Left renal cortex interstitium (tissue), 4 donors: Measurements from ENCODE around the gene RPL22. TPM values are rescaled to one million over a fixed set of nuclear protein-coding genes. Genes with fewer than 3 reads are reported as not detected.
"Not testable (repeated sequence)": the region's sequence is repeated elsewhere in the genome, so short reads cannot be mapped to it uniquely, and the experiment has no call there.

Experiments
- DNase-seq, 4 donors: peaks; one replicate each; pipeline ENCODE4 v3.0.0-alpha.2; 2013; ENCODE audit warnings: low read depth in 4 of 4, low spot score in 2 of 4, missing footprints in 1 of 4
- polyA plus RNA-seq, 4 donors: library from polyadenylated mRNA; unstranded; fragments of 120-200 nt; gene quantifications; one replicate each; pipeline ENCODE4 v1.2.1, GENCODE V29; 2013; ENCODE audit not compliant: insufficient read length in 4 of 4

RPL22 gene
- polyA plus RNA-seq, 4 donors: 502 to 677 (median 612) TPM

DNA sequence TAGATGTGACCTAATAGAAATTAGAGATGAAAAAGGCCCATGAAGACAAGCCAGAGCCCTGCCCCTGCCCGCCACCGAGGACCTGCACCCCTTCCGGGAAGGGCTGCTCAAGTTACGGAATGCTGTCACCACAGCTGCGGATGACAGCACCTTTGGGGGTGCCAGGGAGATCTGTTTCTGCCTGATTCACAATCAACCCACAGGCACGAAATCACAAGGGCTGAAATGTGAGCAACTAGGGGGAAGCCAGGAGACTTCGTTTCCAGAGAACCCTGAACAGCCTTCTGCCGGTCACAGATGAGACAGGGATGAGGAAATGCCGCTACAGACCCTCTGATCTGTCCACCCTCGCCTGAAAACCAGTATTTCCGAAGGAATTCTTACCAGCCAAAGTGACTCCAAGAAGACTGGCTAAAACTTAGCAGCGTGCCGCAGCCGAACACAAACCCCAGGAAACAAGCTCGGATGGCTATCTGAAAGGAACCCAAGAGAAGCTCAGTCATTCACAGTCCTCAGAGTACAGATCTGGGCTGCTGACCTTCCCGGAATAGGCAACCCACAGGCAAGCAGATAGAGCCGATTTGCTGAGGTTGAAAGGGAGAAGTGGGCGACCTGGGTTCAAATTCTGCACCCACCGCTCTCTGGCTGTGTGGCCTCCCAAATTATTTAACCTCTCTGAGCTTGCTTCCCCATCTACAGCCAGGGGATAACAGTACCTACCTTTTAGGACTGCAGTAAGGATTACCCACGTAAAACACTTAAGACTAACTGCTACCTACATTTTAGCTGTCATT, 35.3 kb upstream of the RPL22 start:
- DNase-seq: no peak

DNA sequence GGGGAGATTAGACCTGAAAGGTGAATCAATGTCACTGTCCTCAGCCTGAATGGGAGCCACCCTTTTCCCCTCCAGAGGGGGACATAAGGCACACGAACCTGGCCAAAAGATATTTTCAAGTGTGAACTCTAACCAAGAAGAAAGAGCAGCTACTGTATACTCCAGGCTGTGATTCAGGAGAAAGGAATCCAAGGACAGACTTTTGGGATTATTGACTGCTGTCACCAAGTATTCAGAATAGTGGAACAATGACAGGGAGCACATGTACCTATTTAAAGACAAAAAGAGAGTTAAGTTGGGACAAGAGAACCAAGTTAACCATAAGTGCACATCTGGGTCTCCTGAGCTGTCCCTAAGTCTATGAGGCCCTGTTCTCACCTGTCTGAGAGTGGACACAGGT, 34.0 kb upstream of the RPL22 start:
- no peak for DNase-seq

DNA sequence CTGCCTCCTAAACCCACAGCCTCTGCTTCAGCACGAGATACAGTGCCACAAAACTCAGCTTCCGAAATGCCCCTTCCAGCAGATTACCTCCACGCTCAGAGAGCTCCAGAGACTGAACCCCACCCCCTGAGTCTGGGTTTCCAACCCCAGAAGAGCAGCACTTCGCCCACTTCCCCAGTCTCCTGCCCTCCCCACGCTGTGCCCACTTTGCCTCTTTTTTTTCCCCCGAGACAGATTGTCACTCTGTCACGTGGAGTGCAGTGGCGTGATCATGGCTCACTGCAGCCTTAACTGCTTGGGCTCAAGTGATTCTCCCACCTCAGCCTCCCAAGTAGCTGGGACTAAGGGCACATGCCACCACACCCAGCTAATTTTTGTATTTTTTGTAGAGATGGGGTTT, 26.3 kb upstream of the RPL22 start:
- DNase-seq: no peak

DNA sequence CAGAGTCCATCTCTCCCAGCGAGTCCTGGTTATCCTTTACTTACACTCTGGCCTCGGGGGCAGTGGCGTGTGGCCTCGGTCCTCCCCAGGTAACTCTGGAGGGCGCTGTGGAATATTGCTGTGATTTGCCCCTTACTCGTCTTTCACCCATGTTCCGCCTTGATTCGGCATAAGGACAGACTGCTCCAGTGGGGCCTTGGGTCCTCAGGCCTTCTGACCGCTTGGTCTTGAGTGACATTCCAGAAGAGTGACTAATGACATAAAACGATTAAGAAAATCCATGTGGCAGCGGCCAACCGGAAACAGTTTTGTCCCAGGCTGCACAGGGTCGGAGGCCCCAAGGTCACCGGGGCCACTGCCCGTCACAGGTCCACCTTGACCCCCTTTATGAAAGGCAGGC, 25.3 kb upstream of the RPL22 start:
- DNase-seq: no peak

DNA sequence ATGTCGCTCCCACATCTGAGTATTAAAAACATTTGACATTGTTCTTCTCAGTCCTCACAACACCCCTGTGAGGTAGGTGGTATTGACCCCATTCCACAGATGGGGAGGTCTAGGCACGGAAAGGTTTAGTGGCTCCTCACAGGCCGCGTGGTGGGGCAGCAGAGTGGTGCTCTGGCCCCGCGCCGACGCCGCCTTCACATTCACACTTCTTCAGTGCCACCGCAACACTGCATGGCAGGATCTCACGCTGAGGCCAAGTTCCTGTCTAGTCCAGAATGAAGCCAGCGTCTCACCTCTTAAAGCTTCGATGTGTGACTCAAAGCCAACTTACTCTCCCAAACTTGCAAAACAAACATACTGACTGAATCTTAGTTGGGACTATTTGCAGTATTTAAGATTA, 24.2 kb upstream of the RPL22 start:
- no peak for DNase-seq

DNA sequence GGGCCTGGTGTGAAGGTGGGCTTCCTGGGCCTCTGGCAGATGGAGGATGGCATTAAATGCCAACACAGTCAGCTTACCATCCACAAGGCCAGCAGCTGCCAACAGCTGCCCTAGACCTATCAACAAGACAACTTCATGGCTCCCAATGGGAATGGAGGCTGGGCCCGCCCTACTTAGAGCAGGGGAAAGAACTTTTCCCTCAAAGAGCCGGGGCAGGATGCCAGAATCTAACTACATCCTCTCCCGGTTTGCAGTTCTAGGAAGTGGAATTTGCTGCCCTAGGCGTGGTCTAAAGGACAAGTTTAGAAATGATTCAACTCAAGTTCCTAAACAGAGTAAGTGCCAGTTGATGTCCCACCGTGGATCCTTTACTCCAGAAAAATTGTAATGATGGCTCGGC, 23.2 kb upstream of the RPL22 start:
- DNase-seq: no peak

DNA sequence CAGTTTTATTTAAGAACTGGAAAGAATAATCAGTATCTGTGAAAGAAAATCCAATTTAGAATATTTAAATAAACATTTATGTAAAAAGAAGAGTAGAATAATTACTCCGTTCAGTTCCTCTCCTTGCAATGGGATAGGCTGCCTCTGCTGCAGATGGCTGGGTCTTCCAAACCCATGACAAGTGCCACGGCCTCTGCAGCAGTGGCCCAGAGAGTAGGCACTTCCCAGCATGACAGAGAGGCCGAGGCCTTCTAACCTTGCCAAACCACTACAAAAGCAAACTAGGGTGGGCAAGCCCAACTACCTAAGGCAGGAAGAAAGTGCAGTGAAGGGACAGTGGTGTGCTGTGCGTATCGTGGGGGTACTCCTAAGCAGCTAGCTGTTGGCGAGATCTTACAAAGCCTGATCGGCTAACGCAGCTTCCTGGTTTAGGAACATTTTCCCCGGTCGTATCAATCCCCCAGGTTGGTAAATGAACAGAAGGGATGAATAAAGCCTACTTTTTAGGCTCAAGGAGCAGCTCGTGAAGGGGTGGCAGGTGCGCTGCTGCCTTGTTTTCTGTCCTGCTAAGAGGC, 21.9 kb upstream of the RPL22 start:
- DNase-seq: no peak

DNA sequence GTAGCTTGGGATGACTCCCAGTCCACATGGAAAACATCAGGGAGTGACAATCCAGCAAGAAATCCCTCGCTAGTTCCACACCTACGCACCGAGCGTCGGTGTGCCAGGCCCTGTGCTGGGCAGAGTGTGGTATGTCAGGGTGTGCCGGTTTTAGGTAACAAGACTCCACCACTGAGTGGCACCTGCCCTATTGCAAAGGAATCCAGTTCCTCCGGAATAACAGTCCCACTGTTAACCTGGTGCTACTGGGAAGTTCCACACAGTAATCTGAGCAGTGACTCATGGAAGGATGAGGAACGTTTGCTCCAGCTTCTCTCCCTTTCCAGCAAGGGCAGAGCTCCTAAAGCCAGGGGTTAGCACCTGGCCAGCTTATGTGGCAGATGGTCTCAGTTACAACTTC, 20.8 kb upstream of the RPL22 start:
- DNase-seq: no peak

DNA sequence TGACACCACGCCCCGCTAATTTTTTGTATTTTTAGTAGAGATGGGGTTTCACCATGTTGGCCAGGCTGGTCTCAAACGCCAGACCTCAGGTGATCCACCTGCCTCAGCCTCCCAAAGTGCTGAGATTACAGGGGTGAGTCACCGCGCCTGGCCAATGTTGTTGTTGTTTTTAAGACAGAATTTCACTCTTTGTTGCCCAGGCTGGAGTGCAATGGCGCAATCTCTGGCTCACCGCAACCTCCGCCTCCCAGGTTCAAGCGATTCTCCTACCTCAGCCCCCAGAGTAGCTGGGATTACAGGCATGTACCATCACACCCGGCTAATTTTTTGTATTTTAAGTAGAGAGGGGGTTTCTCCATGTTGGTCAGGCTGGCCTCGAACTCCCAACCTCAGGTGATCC, 20.2 kb upstream of the RPL22 start:
- DNase-seq: not testable (repeated sequence)

DNA sequence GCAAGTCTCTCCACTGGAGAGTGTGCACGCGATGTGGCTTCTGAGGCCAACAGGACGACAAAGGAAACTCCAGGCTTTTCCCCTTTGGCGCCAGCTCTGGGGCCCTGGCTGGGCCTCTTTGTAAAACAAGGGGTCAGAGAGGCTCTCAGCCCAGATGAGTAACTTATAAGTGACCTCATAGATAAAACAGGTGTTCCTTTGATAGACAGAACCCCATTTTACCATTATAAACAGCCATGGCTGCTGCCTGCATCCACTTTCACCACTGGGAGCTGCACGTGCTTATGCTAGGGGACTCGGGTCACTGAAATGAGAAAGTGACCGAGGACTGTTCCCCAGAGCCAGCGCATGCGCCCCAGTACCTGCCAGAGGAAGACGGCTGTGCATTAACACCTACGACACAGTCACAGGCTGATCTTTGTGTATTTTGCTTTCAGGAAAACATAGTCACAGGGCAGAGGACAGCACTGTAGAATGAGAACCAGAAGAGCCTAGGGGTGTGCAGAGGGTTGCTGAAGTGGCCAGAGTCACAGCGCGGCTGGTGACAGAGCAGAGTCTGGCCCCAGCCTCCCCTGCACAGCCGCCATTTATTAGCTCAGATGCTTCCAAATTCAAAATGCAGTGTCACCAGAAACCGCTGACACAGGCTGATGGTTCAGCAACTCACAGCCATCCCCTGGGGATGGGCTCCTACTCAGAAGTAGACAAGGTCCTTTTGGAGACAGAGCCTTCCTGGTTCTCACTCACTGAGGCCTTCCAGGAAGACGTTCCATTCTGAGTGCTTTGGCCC, 19.2 kb upstream of the RPL22 start:
- no peak for DNase-seq

DNA sequence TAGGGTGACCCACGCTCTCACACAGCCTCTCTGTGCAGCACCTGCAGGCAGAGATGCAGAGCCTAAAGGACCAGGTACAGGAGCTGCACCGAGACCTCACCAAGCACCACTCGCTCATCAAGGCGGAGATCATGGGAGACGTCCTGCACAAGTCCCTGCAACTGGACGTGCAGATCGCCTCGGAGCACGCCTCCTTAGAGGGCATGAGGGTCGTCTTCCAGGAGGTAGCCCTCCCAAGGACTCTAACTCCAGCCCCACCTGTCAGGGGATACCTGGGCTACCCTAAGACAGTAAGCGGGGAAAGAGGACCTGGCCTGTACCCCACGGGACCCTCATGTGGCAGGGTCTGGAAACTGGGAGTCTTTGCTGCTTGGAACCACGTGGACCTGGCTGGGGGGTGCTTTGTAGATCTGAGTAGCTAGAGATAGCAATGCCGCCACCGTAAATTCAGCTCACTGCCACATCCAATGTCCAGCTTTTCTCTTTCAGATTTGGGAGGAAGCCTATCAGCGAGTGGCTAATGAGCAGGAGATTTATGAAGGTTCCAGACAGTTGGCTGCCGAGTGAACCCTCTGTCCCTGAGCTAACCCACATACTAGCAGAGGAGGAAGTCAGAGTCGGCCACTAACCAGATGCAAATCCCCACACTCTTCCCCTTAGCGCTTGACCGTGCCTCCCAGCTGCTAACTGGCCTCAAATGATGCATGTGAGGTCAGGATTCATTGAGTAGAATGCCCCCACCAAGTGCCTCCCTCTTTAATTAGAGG, 13.0 kb upstream of the RPL22 start:
- DNase-seq: no peak

DNA sequence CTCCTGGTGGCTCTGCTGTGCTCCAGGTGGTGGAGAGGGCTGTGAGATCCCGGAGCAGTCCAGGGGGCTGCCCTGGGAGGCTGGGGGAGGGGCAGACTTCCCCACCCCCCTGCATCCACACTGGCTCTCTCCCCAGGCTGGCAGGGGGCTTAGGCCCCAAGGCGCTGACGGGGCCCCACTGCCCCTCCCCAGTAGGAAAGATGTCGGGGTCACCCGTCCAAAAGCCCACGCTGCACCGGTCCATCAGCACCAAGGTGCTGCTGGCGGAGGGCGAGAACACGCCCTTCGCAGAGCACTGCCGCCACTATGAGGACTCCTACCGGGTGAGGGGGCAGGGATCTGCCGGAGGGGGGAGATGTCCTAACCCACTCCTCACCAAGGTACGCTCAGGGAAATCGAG, 12.3 kb upstream of the RPL22 start:
- DNase-seq: no peak

DNA sequence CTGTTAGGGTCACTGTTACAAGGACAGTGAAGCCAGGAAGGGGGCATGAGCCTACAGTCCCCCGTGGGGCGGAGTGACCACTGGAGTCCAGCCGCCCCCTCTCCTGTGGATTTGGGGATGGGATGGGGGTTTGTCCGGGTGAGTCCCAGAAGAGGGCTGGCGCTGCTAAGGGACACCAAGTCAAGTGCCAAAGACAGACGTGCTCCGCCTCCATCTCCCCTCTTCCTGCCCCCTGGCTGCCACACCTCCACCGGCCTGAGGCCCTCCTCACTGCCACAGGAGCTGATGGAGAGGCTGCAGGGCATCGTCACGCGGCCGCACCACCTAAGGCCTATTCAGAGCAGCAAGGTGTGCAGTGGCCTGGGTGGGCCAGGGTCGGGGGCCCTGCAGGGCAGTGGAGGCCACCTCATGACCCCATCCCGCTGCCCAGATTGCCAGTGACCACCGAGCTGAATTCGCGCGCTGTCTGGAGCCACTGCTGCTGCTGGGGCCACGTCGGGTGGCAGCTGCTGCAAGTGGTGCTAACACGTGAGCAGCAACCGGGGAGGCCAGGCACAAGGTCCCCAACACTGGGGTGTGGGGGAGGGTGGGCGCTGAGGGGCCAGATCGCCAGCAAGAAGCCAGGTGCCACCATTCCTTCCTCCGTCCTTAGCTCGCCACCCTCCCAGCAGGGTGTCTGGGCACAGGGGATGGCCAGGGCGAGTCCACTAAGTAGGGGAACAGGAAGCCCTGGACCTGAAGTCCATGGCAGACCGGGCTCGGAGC, 11.4 kb upstream of the RPL22 start:
- no peak for DNase-seq

DNA sequence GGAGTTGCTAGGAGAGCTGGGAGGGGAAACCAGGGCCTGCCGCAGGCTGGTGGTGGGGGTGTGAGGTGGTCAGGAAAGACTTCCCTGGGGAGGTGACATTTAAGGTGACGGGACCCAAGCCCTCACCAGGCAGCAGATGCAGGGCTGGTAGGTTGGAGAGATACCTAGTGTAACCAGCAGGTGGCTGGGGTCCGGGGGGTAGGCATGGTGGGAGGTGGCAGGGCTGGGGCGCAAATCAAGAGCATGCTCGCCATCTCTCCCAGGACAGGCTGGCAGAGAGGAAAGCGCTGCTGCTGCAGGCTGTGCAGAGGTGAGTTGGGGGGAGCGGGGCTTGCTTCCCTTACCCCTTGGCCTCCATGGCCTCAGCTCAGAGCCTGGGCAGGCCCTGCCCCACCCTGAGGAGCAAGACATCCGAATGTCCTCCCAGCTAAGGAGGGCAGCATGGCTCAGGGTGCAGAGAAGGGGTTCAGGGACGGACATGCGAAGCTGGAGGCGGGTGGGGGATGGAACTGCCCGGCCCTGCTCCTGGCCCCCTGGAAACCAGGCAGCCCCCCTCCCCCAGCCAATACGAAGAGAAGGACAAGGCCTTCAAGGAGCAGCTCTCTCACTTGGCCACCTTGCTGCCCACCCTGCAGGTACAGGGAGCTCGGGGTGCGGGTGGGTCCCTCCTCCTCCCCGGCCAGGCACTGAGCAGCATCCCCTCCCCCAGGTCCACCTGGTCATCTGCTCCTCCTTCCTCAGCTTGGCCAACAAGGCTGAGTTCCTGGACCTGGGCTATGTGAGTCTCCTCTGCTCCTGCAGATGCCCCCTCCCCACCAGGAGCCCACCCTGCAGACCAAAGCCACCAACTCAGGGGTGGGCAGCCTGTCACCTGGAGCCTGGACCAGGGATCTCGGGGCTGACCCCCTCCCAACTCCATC, 10.5 kb upstream of the RPL22 start:
- no peak for DNase-seq

DNA sequence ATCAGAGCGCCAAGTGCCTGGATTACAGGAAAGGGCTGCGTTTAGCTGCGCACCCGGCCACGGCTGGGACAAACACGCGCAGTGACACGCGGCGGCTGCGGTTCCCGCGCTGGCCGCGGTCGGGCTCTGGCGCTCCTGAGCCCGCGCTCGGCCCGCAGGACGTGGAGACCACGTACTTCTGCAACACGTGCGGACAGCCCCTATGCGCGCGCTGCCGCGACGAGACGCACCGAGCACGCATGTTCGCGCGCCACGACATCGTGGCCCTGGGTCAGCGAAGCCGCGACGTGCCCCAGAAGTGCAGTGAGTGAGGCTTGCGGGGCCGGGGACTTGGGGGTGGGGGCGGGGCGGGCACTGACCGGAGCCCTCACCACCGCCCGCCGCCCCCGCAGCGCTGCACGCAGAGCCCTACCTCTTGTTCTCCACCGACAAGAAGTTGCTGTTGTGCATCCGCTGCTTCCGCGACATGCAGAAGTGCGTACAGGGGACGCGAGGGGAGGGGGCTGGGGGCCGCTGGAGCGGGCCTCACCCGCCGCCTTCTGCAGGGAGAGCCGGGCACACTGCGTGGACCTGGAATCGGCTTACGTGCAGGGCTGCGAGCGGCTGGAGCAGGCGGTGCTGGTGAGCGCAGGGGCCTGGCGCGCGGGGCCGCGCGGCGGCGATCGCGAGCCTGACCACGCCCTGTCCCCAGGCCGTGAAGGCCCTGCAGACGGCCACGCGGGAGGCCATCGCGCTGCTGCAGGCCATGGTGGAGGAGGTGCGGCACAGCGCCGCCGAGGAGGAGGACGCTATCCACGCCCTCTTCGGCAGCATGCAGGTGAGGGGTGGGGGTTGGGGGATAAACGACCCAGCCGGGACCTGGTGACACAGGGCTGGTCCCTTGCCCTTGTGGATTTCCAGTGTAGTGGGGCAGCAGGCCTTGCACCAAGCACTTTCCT, 9.6 kb upstream of the RPL22 start:
- no peak for DNase-seq

DNA sequence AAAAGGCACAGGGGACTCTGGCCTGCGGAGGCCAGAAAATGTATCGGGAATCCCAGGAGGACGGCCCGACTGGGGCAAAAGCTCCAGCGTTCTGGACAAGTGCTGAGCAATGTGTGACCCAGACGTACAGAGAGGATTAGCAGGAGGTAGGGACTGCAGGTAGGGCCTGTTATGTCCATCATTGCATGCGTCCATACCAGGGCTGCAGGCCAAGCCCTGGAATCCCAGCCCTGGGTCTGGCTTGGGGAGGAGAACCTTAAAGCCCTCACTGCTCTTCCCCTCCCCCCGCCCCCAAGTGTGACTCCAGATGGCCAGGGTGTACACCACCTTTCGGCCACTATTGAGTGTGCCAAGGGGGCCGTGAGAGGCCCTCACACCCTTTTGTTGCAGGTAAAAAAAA, 8.5 kb upstream of the RPL22 start:
- no peak for DNase-seq

DNA sequence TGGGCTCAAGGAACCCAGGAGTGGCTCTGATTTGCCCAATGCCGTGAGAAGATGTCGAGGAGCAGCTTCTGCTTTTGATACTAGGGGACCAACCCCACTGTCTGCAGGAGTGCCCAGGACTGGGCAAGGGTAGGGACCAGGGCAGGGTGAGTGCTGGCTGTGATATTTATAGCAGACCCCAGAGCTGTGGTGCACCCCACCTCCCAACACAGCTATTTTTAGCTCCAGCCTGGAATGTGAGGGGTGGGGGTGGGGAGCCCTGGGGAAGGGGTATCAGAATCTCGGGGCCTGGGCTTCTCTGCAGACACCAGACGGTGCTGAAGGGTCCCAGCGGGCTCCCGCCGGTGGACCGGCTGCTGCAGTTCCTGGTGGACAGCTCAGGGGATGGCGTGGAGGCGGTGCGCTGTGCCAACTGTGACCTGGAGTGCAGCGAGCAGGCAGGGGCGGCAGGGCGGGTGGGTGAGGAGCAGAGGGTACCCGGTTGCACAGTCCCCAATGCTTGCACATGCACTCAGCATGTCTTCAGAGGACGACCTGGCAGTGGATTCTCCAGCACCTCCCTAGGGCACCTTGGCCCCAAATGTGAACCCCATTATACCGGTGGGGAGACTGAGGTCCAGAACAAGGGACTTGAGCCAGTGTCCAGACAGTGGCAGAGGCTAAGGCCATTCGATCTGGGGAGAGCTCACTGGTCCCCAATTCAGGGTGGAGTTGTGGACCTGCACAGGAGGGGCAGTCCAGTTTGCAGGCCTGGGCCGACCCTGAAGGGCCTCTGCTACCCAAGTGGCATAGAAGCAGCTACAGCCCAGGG, 7.9 kb upstream of the RPL22 start:
- no peak for DNase-seq
